Stimulated activated CD4-positive, alpha-beta T cell treated with anti-CD3 and anti-CD28 coated beads, Interleukin-4, amount 100 ng/mL, for 4 hours (primary cell): ENCODE results near the gene VDAC1.
A peak's percentile ranks its signal among the peaks of the same experiment; 100 is the strongest.
"Not testable (repeated sequence)": the region's sequence is repeated elsewhere in the genome, so short reads cannot be mapped to it uniquely, and the experiment has no call there.

Source experiments
- DNase-seq, 2 experiments: peaks; one replicate each; pipeline ENCODE4 v3.0.0-alpha.2; 2020

VDAC1 gene

DNA sequence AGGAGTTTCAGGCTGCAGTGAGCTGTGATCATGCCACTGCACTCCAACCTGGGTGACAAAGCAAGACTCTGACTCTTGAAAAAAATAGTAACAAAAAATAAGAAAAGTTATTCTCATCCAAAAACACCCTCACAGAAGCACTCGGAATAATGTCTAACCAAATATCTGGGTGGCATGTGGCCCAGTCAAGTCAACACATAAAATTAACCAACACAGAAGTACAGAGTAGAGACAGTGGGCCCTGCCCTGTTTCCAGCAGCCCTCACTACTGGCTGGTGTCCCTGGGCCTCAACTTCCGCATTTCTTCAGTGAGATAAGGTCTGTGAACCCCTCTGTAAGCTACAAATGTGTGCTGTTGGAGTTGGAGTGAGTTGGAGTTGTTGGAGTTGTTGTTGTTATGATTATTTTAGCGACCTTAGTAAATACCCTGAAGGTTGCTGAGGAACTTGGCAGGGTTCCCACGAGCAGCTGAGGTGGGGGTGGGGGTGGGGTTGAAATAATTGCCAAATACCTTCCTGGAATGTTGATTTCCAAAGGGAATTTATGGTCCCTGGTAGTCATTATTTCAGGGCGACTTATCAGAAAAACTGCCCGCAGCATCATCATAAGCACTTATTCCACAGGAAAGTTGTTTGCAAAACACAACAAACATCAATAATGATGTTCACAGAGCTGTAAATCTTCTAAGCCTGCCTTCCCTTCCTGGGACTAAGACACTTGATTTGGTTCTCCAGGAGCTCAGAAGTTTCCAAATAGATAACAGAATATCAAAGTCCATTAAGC is 66.5 kb downstream of the VDAC1 start:
- no peak for DNase-seq

DNA sequence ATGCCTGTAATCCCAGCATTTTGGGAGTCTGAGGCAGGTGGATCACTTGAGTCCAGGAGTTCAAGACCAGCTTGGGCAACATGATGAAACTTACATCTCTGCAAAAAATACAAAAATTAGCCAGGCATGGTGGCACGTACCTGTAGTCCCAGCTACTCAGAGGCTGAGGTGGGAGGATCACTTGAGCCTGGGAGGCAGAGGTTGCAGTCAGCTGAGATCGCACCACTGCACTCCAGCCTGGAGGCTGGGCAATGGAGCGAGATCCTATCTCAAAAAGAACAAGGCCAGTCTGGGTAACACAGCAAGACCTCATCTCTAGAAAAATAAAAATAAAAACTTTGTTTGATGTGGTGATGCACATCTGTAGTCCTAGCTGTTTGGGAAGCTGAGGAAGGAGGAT is 67.1 kb downstream of the VDAC1 start:
- DNase-seq: not testable (repeated sequence)

DNA sequence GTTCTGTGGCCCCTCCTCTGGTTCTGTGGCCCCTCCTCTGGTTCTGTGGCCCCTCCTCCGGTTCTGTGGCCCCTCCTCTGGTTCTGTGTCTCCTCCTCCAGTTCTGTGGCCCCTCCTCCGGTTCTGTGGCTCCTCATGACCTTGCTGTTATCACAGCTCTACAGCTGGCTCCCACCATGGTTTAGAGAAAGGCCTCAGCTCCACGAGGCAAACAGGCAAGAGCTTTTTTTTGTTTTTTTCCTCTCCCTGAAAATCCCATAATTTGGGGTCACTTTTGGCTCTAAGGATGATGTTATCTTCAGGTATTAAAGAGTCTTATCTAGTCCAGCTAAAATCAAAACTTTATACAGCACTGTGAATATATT is 68.1 kb downstream of the VDAC1 start:
- no peak for DNase-seq

DNA sequence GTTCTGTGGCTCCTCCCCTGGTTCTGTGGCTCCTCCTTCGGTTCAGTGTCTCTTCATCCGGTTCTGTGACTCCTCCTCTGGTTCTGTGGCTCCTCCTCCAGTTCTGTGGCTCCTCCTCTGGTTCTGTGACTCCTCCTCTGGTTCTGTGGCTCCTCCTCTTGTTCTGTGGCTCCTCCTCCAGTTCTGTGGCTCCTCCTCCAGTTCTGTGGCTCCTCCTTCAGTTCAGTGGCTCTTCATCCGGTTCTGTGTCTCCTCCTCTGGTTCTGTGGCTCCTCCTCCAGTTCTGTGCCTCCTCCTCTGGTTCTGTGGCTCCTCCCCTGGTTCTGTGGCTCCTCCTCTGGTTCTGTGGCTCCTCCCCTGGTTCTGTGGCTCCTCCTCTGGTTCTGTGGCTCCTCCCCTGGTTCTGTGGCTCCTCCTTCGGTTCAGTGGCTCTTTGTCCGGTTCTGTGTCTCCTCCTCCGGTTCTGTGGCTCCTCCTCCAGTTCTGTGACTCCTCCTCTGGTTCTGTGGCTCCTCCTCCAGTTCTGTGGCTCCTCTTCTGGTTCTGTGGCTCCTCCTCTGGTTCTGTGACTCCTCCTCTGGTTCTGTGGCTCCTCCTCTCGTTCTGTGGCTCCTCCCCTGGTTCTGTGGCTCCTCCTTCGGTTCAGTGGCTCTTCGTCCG is 68.7 kb downstream of the VDAC1 start:
- DNase-seq: not testable (repeated sequence)

DNA sequence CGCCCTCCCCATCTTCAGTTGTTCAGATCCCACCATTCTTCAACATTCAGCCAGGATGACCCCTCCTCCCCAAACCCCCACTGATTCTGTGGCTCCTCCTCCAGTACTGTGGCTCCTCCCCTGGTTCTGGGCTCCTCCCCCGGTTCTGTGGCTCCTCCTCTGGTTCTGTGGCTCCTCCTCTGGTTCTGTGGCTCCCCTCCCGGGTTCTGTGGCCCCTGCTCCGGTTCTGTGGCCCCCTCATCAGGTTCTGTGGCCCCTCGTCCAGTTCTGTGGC is 69.2 kb downstream of the VDAC1 start:
- no peak for DNase-seq

DNA sequence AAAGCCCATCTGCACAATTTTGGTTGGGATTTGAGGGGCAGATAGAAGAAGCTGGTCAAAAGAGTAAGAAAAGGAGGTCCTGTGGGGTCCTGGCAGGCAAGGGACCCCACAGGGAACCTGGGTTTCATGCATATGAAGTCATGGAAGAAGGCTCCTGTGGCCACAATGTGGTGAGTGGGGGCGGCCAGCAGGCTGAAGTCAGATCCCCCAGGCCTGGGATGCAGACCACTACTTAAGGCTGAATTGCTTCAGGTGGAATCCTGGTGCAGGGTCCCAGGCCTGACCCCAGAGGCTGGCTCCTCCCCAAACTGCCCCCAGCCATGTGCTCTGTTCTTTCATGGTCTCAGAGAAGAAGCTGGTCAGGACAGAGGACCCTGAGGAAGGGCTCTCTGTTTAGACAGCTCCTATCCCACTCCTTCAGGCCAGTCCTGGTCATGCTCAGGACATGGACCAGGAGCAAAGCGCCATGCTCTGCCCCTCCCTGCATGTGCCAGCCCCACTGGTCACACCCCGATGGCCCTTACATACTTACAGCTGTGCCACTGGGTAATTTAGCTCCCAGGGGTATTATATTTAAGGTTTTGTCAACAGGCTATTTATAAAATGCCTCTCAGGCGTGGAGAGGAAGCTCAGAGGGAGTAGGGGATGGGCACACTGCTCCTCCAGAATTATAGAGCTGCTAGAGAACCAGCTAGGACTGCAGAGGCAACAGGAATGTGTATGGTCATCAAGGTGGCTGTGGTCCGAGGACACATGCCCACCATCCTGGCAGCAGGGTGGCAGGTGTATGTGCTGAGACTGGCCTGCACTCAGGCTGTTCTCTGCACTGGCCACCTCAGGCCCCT is 69.7 kb downstream of the VDAC1 start:
- no peak for DNase-seq

DNA sequence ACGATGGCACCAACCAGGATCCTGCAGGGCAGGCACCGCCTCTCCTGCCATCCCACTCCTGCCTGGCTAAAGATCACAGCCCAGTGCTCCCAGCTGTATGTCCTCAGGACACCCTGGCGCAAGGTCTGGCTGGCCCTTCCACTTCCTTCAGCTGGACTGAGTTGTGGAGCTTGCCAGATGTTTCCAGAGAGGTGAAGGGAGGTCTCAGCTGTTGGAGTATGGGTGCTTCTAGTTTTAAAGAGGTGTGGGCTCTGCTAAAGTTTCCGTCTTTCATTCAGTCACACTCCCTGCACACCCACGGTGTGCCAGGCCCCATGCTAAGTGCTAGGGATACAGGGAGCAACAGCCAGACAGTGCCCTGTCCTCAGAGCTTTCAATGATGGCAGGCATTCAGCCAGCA is 70.5 kb downstream of the VDAC1 start:
- DNase-seq: no peak

DNA sequence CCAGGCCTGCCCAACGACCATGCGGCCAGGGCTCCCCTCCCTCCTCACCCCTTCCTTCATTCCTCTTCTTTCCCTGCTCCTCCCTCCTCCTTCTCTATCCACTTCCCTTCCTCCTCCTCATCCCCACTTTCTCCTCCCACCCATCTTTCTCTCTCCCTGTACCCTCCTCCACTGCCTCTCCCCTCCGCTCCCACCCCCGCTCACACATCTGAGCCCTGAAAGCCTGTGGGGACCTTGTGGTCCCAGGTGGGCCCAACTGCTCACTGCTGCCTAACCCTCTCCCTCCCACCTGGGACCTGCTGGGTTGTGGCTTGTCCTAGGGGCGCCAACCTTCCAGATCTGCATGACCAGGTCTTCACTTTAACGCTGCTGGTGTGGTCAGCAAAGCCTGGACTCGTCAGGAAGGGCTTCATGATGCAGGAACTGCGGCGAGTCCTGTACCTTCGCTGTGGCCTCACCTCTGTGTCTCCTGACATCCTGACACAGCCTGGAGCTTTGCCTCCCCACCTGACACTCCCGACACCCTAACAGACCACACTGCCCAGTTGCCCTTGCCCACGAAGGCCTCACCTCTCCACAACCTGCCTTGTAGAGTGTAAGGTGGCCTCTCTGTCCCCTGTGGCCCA is 71.0 kb downstream of the VDAC1 start:
- no peak for DNase-seq

DNA sequence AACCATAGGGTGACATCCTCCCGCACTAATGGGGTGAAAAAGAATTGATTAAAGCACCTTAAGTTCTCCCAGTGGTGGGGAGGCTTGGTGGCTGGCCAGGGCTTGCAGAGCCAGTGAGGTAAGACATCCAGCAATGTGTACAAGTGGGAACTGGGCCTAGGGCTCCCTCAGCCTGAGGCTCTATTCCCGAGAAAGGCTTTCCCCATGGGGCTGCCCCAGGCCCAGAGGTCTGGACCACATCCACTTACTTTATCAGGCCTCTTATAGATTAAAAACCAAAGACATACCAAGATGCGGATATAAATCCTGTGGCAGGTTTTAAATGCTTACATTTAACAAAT is 71.6 kb downstream of the VDAC1 start:
- DNase-seq: no peak

DNA sequence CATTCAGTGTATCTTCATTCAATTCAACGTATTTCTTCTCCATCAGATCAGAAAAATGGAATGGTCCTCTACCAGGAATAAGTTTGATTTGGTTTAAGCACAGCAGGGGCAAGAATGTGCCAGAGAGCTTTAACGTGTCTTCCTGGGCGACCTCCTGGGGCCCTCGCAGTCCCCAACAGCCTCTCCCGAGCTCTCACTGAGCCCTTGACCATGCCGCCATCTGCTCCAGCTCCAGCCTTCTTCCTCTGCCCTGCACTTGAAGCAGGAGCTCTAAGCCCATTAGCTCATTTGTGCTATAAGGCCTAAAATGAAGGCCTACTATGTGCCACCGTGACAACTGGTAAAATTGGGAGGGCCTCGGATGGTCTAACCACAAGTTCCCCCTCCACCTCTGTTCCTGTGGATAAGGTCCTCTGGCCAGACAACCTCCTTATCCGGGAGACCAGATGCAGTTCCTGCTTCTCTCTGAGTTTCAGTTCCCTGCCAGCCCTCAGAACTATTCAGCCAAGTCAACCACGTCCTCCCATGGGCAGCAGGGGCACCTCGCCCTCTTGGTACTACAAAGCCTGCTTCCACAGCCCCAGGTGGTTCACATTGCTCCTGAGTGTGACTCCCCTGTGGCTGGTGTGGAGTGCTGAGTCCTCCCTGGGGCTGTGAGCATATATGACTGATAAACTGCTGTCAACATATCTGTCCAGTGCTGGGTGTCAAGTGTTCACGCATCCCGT is 72.2 kb downstream of the VDAC1 start:
- no peak for DNase-seq

DNA sequence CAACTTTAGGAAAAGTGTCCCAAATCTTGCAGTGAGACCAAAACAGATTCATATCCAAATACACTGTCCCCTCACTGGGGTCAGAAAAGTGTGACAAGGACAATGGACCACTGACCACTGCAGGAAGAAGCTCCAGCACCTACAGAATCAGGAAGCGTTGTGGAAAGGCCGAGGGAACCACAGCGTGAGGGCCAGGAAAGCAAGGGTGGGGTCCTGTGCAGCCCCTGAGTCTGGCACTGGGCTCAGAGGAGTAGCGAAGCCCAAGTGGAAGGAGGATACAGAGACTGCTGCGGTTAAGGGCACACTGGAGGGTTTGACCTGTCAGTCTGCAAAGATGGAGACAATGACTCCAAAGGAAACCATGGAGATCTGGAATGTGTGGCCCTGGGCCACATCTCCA is 73.2 kb downstream of the VDAC1 start:
- DNase-seq: no peak

DNA sequence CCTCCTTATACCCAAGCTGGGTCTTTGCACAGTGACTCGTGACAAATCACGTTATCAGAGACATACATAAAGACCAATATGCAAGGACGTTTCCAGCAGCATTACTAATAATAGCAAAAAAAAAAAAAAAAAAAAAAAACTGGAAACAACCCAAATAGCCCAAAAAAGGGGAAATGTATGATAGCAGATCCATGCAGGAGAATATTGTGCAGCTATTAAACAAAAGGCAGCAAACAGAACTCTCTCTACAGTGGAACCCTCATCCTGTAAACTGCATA is 74.0 kb downstream of the VDAC1 start:
- DNase-seq: no peak

DNA sequence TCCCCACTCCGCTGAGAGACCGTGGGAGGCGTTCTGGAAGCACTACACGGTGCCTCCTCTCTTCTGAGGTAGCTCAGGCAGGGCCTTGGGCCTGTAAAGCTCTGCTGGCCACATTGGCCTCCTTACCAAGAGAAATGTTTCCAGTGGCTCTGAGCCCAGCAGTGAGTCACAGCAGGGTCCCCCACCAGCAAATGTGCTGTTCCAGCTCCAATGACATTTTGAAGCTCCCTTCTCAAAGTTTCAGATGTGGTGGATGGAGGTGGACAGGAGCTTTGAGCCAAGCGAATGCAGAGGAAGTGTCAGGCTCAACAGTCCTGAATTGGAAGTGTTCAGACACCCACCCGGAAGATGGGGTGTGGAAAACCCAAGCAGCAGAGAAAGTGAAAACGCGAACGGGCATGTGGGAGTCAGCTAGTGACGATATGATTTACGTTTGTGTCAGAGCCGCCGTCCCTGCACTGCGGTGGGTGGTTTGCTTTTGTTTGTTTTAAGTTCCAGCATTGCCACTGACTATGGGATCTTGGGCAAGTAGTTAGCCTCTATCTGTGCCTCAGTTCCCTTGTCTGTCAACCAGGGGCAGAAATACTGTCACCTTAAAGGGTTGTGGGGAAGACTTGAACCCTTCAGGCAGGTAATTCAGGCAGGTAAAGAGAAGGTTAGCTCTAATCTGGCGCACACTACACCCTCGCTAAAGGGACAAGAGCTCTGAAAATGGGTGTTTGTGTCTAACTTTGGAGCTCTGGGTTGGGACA is 74.5 kb downstream of the VDAC1 start:
- peak; percentile 62 to 75 for DNase-seq

DNA sequence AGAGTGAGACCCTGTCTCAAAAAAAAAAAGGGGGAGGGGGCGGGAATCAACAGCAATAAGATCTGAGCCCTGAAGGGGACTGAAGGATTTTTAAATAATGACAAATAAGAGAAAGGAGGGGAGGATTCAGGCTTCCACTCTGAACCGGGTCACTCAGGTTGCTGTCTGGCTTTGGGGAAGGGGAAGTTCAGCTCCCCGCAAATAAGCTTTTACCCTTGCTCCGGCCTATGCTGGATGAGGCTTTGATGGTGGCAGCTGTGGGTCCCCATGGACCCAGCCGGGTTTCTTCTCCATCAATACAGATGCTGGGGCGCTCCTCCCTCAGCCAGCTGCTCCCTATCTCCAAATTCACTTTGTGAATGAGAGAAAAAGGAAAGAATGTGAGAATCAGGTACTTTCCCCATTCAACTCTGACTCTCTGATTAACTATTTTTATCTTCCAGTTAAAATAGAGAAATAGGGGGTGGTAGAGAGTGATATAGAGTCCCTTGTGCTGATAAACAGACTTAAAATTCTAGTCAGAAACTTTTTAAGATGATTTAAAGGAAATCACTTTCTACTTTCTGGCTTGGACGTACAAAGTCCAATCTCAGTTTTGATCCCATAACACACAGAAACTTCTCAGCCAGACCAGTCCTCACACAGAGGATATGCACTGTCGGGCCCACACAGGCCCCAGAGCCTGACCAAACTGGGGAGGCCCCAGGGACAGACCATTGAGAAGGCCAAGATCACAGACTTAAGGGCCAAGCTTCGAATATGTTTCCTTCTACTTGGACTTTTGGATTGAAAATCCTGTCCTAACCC is 76.0 kb downstream of the VDAC1 start:
- DNase-seq: no peak

DNA sequence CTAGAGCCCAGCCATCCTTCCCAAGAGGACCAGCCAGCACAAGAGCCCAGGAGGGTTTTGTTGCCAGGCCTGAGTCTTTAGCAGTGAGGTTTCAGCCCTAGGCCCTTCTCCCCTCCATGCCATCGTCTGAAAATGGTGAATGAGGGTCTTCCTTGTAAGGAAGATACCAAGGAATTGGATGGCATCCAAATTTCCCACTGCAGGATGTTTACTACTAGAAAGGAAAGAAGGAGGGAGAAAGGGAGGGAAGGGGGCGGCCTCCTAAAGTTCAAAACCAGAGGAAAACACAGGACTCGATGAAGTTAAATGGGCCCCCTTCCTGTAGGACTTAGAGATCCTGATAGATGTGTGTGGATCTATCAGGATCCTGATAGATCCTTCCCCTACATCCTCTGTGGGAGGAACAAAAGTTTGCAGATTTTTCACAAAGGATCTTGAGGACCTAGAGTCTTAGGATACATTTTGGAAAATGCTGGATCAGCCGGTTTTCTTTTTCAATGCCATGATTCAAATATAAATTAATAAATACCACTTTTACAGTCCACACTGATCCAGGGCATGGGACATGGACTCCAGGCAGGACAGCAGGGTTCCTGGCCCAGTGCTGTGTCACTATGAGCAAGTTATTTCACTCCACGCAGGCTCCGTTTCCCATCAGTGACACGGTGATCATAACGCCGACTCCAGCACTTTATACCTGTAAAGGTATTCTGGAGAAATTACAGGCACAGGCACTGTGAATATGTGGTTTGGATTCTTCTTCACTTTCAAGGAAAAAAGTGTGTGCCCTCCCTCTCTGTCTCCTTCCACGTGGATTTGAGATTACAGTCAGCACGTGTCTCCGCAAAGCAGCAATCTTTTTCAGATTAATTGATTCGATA is 77.2 kb downstream of the VDAC1 start:
- no peak for DNase-seq

DNA sequence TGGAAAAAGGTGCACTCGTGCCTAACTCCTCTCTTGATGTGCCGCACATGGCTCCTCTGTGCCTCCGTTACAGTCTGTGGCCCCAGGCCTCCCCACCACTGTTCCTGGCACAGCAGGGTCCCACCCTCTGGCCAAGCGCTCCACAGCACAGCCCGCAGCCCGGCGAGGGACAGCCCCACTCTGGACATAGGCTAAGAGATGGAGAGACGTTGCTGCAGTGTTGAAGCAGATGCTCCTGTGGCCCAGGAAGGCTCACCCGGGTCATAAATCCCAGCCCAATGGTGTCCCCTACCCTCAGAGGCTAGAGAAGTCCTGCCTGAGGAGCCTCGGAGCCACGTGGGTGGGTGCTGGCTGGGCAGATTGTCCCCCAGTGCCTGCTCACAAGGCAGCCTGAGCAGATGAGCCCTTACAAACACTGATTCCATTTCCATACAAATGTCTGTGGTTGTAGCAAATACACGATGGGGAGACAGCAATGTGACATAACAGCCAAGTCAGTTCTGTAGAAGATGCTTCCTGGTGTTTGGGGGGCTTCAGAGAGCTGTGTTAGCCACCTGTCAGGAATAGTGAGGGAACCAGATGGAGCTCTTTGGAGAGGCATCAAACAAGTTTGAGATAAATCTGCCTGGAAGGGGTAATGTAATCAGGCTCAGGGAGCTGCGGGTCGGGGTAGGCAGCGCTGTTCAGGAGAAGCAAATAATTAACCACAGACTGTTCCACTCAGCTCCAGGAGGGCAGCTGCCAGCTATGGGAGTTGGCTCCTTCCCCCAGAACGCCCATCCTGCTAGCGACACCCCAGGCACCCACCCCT is 78.1 kb downstream of the VDAC1 start:
- DNase-seq: no peak

DNA sequence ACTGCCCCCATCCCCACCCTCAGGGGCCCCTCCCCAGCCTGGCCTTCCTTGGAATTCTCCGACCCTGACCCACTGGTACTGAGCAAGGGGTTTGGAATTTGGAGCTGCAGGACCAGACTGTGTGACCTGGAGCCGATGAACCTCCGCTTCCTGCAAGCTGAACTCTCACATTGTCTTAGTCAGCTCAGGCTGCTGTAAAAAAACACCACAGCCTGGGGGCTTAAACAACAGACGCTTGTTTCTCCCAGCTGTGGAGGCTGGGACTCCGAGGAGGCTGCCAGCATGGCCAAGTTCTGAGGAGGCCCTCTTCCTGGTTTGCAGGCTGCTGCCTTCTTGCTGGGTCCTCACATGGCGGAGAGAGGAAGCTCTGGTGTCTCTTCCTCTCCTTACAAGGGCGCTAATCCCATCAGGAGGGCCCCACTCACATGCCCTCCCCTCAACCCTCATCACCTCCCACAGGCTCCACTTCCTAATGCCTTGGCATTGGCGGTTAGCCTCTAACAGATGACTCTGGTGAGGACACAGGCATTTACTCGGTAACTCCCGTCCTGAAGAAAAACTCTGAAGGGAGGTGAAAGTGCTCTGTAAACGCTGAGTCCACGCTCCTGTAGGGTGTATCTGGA is 78.8 kb downstream of the VDAC1 start:
- DNase-seq: no peak

DNA sequence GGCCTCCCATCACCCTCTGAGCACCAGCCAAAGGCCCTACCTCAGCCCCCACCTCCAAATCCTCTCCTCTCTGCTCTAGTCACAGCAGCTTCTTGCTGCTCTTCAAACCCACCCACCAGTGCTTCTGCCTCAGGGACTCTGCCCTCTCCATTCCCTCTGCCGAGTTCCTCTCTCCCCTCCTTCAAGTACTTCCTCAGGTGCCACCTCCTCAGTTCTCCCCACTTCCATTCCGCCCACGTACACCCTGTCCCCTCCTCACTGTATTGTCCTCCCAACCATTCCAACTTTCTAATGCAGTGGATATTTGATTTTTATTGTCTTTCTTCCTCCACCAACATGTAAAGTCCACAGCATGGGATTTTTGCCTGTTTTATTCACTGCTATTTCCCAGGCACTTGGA is 79.5 kb downstream of the VDAC1 start:
- no peak for DNase-seq

DNA sequence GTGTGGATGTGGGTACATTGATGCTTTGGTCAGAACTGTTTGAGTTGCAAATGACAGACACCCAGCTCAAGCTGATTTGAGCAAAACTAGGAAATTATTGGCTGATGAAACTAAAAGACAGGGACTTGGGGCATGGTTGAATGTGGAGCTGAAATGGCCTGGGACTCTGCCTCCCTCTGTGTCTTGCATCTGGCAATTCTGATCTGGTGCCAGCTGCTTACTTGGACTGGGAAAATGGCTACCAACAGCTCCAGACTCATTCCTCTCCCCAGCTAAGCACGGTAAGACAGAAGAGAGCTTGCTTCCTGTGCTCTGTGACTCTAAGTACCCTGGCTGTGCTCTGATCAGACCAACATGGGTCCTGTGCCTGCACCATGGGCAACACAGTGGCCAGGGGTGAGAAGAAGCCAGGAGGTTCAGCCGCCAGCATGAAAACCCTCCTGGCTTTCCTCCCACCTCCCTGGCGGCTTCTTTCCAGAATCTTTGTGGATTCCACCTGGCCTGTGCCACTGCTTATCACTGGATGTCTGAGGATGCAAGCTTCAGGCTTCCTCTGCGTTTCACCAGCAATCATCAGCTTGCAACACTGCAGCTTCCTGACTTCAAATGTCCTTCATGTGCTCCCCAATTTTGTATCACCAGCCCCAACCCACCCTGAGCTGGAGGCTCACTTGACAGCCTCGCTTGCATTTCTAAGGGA is 80.4 kb downstream of the VDAC1 start:
- no peak for DNase-seq
